PC-9 (cell line): ENCODE data around the gene IL20RA.

Source experiments
- CTCF ChIP-seq: fragments of 200-600 bp; sonication (generic); conservative IDR thresholded peaks from 2 replicates; pipeline ENCODE4 v1.6.1; 2017; ENCODE audit warnings: mixed run types, antibody characterized with exemption, mild to moderate bottlenecking, moderate library complexity
- EZH2 ChIP-seq: fragments of 200-600 bp; sonication (generic); IDR thresholded peaks from 2 replicates; pipeline ENCODE4 v1.8.0; 2017; ENCODE audit warnings: antibody characterized with exemption, low read depth

- TF ChIP-seq CTCF, result no peak
- no peak for TF ChIP-seq EZH2
Measured at GRCh38 chr6:136968837-136969236, 75.9 kb downstream of the IL20RA start.
